NCI-H146 treated with DMSO at 0.1 percent for 48 hours (cell line): ENCODE results near the gene PTPRN2.
"Not testable (repeated sequence)": the region's sequence is repeated elsewhere in the genome, so short reads cannot be mapped to it uniquely, and the experiment has no call there.

Source experiments
- DNase-seq: peaks from one replicate; lab custom pipeline; 2025; ENCODE audit not compliant: unreplicated experiment; lab: John Stamatoyannopoulos, UW

PTPRN2 gene

DNA sequence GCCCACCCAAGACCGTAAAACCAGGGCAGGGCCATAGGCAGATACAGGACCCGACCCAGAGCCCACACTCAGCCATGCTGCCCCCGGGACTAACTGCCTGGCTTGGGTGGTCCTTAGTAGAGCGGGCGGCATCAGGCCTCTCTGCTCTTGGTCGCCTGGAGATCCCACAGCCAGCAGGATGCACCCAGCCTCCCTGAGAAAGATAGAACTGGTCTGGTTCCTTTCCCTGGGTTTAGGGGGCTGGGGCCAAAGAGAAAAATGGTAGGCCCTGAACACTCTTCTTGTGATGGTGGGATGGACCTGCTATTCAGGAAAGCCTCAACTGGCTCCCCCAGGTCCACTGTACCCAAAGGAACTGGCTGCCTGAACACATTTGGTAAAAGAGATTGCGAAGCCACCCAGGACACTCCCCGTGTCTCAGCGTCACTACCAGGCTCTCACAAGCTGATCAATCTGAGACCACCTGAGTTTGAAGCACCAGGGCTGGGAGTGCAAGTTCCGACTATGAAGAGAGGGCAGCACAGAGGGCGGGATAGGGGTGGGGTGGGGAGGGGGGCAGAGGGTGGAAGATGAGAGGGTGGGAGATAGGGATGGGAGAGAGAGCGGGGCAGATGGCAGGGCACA, 659.3 kb downstream of the PTPRN2 start:
- no peak for DNase-seq

DNA sequence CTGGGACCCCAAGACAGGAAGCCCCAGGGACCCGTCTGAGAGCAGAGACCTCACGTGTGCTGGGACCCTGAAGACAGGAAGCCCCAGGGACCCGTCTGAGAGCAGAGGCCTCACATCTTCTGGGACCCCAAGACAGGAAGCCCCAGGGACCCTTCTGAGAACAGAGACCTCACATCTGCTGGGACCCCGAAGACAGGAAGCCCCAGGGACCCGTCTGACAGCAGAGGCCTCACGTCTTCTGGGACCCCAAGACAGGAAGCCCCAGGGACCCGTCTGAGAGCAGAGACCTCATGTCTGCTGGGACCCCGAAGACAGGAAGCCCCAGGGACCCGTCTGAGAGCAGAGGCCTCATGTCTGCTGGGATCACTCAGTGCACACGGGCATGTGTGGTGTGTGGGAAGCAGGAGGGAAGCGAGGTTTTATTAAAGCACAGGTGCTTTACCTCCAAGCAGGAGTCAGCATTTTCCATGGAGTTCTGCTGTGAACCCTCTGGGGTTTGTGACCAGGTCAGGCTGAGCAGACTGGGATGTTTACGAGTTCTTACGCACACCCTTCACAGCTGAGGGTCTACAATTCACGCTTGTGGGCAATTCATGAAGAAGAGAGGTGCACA, 660.2 kb downstream of the PTPRN2 start:
- DNase-seq = no peak

- no peak for DNase-seq
These were observed 661.0 kb downstream of the PTPRN2 start for GRCh38 chr7:157926521-157927150.

GRCh38 chr7:157926107-157926506, 661.5 kb downstream of the PTPRN2 start:
- no peak for DNase-seq

DNA sequence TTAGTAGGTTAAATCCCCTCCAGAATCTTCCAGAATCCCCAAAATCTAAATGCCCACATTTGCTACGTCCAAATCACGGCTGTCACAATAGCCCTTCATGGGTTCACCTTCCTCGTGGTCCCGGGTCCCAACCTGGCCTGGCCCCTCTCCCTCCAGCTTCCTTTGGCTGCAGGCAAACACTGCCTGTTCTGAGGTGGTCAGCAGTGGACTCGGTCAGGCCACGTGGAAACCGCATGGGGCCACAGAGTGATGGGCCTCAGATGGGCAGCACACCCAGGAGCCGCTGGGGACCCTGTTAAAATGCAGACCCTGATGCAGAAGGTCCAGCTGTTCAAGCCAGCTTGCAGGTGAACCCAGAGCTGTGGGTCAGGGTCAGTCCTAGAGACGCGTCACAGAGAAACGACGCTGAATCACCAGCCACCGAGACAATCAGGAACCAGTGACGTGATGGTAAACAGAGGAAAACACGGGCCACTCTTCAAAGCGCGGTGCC, 662.2 kb downstream of the PTPRN2 start:
- DNase-seq = no peak

GRCh38 chr7:157923903-157924630, 663.6 kb downstream of the PTPRN2 start:
- no peak for DNase-seq

DNA sequence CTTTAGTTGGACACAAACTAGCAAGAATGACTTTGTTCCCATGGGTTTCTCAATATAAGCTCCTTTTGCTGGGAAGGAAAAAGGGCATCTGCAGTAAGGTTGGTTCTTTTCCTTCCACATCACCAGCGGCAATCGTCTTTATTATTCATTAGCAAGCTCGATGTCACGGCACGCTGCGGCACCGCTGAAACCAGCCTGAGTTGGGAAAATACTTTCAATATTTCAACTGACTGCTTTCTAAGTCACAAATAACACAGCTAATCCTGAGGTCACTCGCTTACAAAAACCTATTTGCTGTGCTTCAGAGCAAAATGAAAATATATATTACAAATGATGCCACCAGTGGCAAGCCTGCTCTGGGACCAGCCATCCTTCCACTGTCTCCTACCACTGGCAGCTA, 665.0 kb downstream of the PTPRN2 start:
- DNase-seq = no peak

- DNase-seq = no peak
These were observed 669.1 kb downstream of the PTPRN2 start for GRCh38 chr7:157918326-157919080.

DNA sequence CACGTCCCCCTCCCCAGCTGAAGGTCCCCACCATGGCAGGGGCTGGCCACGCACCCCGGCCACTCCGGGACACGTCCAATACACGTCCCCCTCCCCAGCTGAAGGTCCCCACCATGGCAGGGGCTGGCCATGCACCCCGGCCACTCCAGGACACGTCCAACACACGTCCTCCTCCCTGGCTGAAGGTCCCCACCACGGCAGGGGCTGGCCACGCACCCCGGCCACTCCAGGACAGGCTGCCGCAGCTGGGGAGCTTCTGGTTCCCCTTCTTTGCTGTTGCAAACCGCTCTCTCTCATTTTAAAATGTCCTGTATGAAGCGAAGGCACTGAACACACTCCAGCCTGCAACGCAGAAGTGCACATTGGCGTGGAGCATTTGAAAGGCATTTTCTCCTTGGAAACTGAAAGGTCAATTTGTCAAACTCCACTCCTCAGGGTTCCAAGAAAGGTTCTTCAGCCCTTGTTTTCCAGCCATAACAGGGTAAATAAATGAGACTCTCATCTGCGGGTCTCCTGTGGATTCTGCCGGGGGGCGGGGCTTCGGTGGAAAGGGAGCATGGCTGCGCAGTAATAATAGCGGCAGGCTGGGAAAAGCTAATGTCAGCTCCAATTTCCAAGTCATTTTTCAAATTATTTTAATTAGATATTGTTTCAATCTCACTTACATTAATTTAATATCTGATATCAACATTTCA, 670.5 kb downstream of the PTPRN2 start:
- DNase-seq = no peak

DNA sequence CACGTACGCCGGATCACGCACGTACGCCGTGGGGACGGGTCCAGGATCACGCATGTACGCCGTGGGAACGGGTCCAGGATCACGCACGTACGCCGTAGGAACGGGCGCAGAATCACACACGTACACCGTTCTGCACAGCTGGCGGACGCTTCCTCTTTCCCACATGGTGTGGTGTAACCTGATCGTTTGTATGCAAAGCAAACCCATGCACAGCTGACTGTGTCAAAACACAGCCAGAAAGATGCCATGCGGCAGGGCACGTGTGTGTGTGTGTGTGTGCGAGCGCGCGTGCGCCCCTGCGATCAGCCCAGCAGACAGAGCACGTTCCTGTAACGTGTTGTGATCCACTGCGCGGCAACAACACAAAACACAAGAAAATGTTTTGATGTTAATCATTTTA, 677.2 kb downstream of the PTPRN2 start:
- DNase-seq = no peak

GRCh38 chr7:157910045-157910444, 677.6 kb downstream of the PTPRN2 start:
- not testable (repeated sequence) for DNase-seq

DNA sequence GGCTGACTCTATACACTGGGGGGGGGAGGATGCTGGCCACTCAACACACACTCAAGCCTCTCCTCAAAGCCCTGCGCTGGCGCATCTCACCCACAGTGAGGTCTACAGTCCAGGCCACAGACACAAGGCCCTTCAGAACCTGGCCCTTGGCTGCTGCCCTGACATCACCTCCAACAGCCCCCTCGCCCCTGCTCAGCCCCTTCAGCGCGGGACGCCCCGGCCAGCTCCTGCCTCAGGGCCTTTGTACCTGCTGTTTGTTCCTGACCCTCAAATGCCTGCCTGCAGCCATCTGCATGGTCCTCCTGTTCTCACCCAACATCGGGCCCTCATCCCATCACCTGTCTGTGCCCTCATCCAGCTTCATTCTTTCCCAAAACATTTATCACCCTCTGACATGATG, 678.3 kb downstream of the PTPRN2 start:
- no peak for DNase-seq

GRCh38 chr7:157908006-157908782, 679.4 kb downstream of the PTPRN2 start:
- no peak for DNase-seq

GRCh38 chr7:157907091-157907490, 680.5 kb downstream of the PTPRN2 start:
- no peak for DNase-seq

- no peak for DNase-seq
These were observed 681.0 kb downstream of the PTPRN2 start for GRCh38 chr7:157906583-157906982.

- DNase-seq = no peak
These were observed 681.8 kb downstream of the PTPRN2 start for GRCh38 chr7:157905651-157906461.

GRCh38 chr7:157904866-157905570, 682.6 kb downstream of the PTPRN2 start:
- DNase-seq = no peak

DNA sequence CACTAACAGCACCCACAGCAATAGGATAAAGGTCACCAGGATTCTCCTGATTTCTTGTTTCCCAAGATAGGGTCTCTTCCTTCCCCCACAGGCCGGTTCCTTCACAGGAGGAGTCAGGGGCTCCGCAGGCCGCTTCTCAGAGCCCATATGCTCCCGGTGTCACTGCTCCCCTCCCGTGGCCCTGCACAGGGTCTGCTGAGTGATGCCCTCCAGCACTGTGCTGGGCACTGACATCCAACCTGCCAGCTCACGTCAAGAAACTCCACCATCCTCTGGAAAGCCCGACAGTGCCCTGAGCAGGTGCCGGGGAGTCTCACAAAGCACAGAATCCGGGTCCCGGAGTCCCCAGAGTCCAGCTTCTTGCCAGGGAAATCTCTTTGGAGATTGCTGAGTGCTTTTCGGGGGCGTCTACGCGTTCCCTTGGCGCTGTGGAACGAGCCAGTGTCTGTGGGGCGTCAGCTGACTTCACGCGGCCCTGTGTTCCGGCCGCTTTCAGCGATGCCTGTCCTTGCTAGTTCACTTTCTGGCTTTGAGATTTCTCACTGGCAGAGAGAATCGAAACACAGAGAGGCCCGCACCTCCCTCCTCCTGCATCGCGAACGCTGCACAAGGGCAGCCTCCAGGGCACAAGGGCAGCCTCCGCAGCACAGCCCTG, 683.3 kb downstream of the PTPRN2 start:
- no peak for DNase-seq
